Mammary epithelial cell (primary cell): Measurements from ENCODE around the gene ANO2.

ENCODE experiments used
- CTCF ChIP-seq, 2 donors: IDR thresholded peaks in 1 of 2; conservative IDR thresholded peaks in 1 of 2; 2 replicates each; pipeline ENCODE4 v1.5.1; 2011 to 2012; ENCODE audit warnings: inconsistent platforms in 2 of 2, low read length in 2 of 2, mild to moderate bottlenecking in 2 of 2, control low read depth in 1 of 2, low read depth in 1 of 2; ENCODE audit not compliant: insufficient read depth in 1 of 2; ENCODE audit errors: extremely low read depth in 1 of 2
- EZH2 ChIP-seq: IDR thresholded peaks from 2 replicates; pipeline ENCODE4 v1.6.1; 2012; ENCODE audit warnings: low read length, inconsistent platforms, borderline replicate concordance

- no peak for TF ChIP-seq CTCF (conservative IDR thresholded peaks at IDR 0.05 in 1 of 2, IDR thresholded peaks at IDR 0.05 in 1 of 2; ENCODE audit: extremely low read depth in 1 of 2, insufficient read depth in 1 of 2, low read depth in 1 of 2, low read length in 2 of 2)
- no peak for TF ChIP-seq EZH2
These were observed 7.0 kb upstream of the ANO2 start for GRCh38 chr12:5952031-5952430.
